ENCODE data around the gene SRSF6.

The SRSF6 gene

GRCh38 chr20:43433250-43433854, 24.3 kb upstream of the SRSF6 start:
- Histone ChIP-seq H3K9me3 (ENCODE audit: low read length) (no peaks in the 10 kb centered on the region), H3K9ac (ENCODE audit: low read length) (no peak overlapping the region), H3K4me3 (ENCODE audit: low read depth, low read length, poor library complexity, severe bottlenecking) (no peak overlapping the region), H3F3A (ENCODE audit: insufficient read depth, low read length) (no peaks in the 10 kb centered on the region), H3K4me2 (ENCODE audit: low read length) (no peak overlapping the region), H2AFZ (ENCODE audit: low read length) (no peak overlapping the region), H3K36me3 (ENCODE audit: insufficient read depth, low read length) (no peaks in the 10 kb centered on the region), H3K79me2 (ENCODE audit: insufficient read depth, low read length) (no peaks in the 10 kb centered on the region), H4K20me1 (ENCODE audit: insufficient read depth, low read length) (no peaks in the 10 kb centered on the region), H3K4me1 (ENCODE audit: insufficient read depth, low read length, severe bottlenecking) (no peaks in the 10 kb centered on the region), H3K27ac (ENCODE audit: low read depth, low read length, poor library complexity, severe bottlenecking) (no peak overlapping the region), H3K9me2 (ENCODE audit: low read depth, low read length) (no peaks in the 10 kb centered on the region), H3K27me3 (ENCODE audit: insufficient read depth, low read length) (peaks cover 4% of the 10 kb centered on the region)
- TF ChIP-seq CTCF (IDR thresholded peaks at IDR 0.05; ENCODE audit: low read length) (no peak), EZH2 (IDR thresholded peaks at IDR 0.05; ENCODE audit: borderline replicate concordance, low read length) (no peak)

GRCh38 chr20:43434565-43434964, 23.1 kb upstream of the SRSF6 start:
- Histone ChIP-seq H3K79me2 (ENCODE audit: insufficient read depth, low read length) (no peaks in the 10 kb centered on the region), H2AFZ (ENCODE audit: low read length) (no peak overlapping the region), H3K9ac (ENCODE audit: low read length) (no peak overlapping the region), H3K9me3 (ENCODE audit: low read length) (0 out of 2 replicates have a peak, but pooled peaks cover 4% of the 10 kb centered on the region), H3K9me2 (ENCODE audit: low read depth, low read length) (no peaks in the 10 kb centered on the region), H3K36me3 (ENCODE audit: insufficient read depth, low read length) (no peaks in the 10 kb centered on the region), H3F3A (ENCODE audit: insufficient read depth, low read length) (no peaks in the 10 kb centered on the region), H3K4me1 (ENCODE audit: insufficient read depth, low read length, severe bottlenecking) (no peaks in the 10 kb centered on the region), H4K20me1 (ENCODE audit: insufficient read depth, low read length) (no peaks in the 10 kb centered on the region), H3K27me3 (ENCODE audit: insufficient read depth, low read length) (peaks cover 4% of the 10 kb centered on the region), H3K4me2 (ENCODE audit: low read length) (no peak overlapping the region), H3K27ac (ENCODE audit: low read depth, low read length, poor library complexity, severe bottlenecking) (no peak overlapping the region), H3K4me3 (ENCODE audit: low read depth, low read length, poor library complexity, severe bottlenecking) (no peak overlapping the region)
- TF ChIP-seq CTCF (IDR thresholded peaks at IDR 0.05; ENCODE audit: low read length) (no peak), EZH2 (IDR thresholded peaks at IDR 0.05; ENCODE audit: borderline replicate concordance, low read length) (no peak)

- no peaks in the 10 kb centered on the region for H3F3A ChIP-seq (ENCODE audit: insufficient read depth, low read length)
- H3K27ac ChIP-seq (ENCODE audit: low read depth, low read length, poor library complexity, severe bottlenecking), result no peak overlapping the region
- H2AFZ ChIP-seq (ENCODE audit: low read length), result no peak overlapping the region
- no peaks in the 10 kb centered on the region for H3K36me3 ChIP-seq (ENCODE audit: insufficient read depth, low read length)
- no peaks in the 10 kb centered on the region for H3K4me1 ChIP-seq (ENCODE audit: insufficient read depth, low read length, severe bottlenecking)
- H3K9ac ChIP-seq (ENCODE audit: low read length), result no peak overlapping the region
- H3K27me3 ChIP-seq (ENCODE audit: insufficient read depth, low read length), result no peaks in the 10 kb centered on the region; the same call in 1 of the 2 replicates
- H3K79me2 ChIP-seq (ENCODE audit: insufficient read depth, low read length), result no peaks in the 10 kb centered on the region
- no peaks in the 10 kb centered on the region for H4K20me1 ChIP-seq (ENCODE audit: insufficient read depth, low read length)
- H3K4me3 ChIP-seq (ENCODE audit: low read depth, low read length, poor library complexity, severe bottlenecking), result no peak overlapping the region
- no peak overlapping the region for H3K4me2 ChIP-seq (ENCODE audit: low read length)
- H3K9me2 ChIP-seq (ENCODE audit: low read depth, low read length), result no peaks in the 10 kb centered on the region
- TF ChIP-seq CTCF (IDR thresholded peaks at IDR 0.05; ENCODE audit: low read length), result no peak
- TF ChIP-seq EZH2 (IDR thresholded peaks at IDR 0.05; ENCODE audit: borderline replicate concordance, low read length), result no peak
- 0 out of 2 replicates have a peak, but pooled peaks cover 4% of the 10 kb centered on the region for H3K9me3 ChIP-seq (ENCODE audit: low read length)
Measured at GRCh38 chr20:43438578-43439316, 18.9 kb upstream of the SRSF6 start.
